HuH-7.5 (cell line): ENCODE results near the gene VSTM5.
"Not testable (repeated sequence)": the region's sequence is repeated elsewhere in the genome, so short reads cannot be mapped to it uniquely, and the experiment has no call there.

Source experiments
- DNase-seq: peaks from one replicate; pipeline ENCODE4 v3.0.0; 2011; ENCODE audit warnings: low spot score

VSTM5 gene

GRCh38 chr11:93796441-93797231 lies 53.8 kb downstream of the VSTM5 start:
- no peak for DNase-seq

- no peak for DNase-seq
Measured at GRCh38 chr11:93791493-93791892, 58.9 kb downstream of the VSTM5 start.

GRCh38 chr11:93784935-93785360 lies 65.5 kb downstream of the VSTM5 start:
- no peak for DNase-seq

GRCh38 chr11:93784145-93784934 lies 66.1 kb downstream of the VSTM5 start, which contains the start of gene MED17:
Gene MED17, plus strand, starts transcription at chr11:93784282. Its CDS starts 232 bp downstream, at chr11:93784514.
- peak; percentile 74 for DNase-seq

GRCh38 chr11:93783765-93784144 lies 66.7 kb downstream of the VSTM5 start:
- DNase-seq: no peak

GRCh38 chr11:93783362-93783761 lies 67.1 kb downstream of the VSTM5 start:
- no peak for DNase-seq

- DNase-seq: no peak
Measured at GRCh38 chr11:93775289-93775688, 75.1 kb downstream of the VSTM5 start.

GRCh38 chr11:93774560-93774959 lies 75.9 kb downstream of the VSTM5 start:
- DNase-seq: not testable (repeated sequence)

- DNase-seq: no peak
Measured at GRCh38 chr11:93773601-93774200, 76.7 kb downstream of the VSTM5 start.

- no peak for DNase-seq
Measured at GRCh38 chr11:93773045-93773477, 77.4 kb downstream of the VSTM5 start.

GRCh38 chr11:93772123-93772522 lies 78.3 kb downstream of the VSTM5 start:
- no peak for DNase-seq

- DNase-seq: no peak
Measured at GRCh38 chr11:93770160-93770559, 80.3 kb downstream of the VSTM5 start.
